ENCODE measurements around the gene TPM3. TPM values are rescaled to one million over a fixed set of nuclear protein-coding genes. Genes with fewer than 3 reads are reported as not detected.

Gene TPM3
- total and polyA plus RNA-seq, 9 of the 15 experiments (the other 6 are each of a cell fraction or from before 2014, with no cell fraction given): 202 to 604 (median 421) TPM

DNA sequence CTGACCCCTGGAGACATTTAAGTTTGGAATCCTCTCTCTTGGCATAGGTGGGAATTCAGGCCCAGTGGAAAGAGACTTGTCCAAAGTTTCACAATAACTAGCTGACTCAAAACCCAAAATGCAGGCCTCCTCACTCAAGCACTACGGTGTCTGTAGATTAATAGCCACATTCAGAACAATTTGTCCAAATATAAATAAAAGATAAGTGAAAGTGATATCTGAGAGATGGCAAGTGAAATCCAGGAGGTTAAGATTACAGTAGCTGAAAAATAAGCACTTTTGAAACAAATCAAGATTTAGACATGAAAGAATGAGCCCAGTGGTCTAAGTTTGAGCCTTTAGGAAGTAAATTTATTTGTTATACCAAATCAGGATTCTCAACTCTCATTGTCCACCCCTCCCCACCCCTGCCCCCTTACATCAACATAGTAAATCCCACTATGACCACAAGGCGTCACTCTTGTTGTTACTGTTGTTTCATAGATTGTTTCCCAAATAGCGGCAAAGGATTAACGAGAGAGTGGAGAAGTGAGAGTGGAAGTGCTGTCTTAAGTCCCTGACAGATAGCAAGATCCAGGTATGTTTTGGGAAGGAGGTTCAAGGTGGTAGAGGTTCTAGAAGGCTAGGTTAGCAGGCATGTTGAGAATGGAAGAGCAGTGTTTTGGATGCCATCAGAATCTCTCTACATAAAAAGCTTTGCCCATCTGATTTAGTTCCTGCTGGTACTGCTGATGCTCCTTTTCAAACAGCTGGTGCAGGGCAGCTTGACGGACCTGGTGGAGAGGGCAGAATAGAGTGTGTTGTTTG is 7.1 kb upstream of the TPM3 start (continued):
- no peak for TF ChIP-seq EP300 (IDR thresholded peaks at IDR 0.05; ENCODE audit: low read length)
- TF ChIP-seq, protein P1, sequence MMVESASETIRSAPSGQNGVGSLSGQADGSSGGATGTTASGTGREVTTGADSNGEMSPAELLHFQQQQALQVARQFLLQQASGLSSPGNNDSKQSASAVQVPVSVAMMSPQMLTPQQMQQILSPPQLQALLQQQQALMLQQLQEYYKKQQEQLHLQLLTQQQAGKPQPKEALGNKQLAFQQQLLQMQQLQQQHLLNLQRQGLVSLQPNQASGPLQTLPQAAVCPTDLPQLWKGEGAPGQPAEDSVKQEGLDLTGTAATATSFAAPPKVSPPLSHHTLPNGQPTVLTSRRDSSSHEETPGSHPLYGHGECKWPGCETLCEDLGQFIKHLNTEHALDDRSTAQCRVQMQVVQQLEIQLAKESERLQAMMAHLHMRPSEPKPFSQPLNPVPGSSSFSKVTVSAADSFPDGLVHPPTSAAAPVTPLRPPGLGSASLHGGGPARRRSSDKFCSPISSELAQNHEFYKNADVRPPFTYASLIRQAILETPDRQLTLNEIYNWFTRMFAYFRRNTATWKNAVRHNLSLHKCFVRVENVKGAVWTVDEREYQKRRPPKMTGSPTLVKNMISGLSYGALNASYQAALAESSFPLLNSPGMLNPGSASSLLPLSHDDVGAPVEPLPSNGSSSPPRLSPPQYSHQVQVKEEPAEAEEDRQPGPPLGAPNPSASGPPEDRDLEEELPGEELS (CRISPR knock-in tag; IDR thresholded peaks at IDR 0.05; ENCODE audit: borderline replicate concordance): no peak

DNA sequence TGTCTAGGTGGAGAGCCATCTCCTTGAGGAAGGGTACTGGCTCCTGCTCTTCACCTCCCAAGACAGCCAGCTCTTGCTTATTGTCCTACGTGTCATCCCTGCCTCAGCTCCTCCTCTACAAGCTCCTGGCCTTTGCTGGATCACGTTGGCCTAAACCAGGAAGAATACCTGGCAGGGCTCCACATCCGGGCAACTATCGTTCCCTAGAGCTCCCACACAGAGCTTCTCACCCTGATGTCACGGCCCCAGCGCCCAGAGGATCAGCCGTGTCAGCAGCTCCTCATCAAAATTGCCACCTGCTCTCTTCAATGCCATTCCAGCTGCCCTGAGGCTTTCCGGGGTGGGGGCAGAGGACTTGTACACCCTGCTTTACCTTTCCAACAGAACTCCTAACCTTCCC is 1.9 kb upstream of the TPM3 start:
- H3K4me3 ChIP-seq: no peak overlapping the region
- no peaks in the 10 kb centered on the region for H3K36me3 ChIP-seq (ENCODE audit: control insufficient read depth, insufficient read depth, low read length)
- ATAC-seq (peak; percentile 28), FAIRE-seq (peak; percentile 32), DNase-seq (ENCODE audit: extremely low read depth in 1 of 4, low spot score in 3 of 4) (no peak)
- H2AFZ ChIP-seq (ENCODE audit: low read depth, low read length): peak overlapping the region; percentile 73
- peak overlapping the region in 1 of 2 experiments; percentile 59; a peak in 1 of 4 replicates for H3K9ac ChIP-seq (ENCODE audit: insufficient read depth in 1 of 2, low read depth in 2 of 2, low read length in 2 of 2)
- BruUV-seq (replicated peaks): no TSS peak
- no peaks in the 10 kb centered on the region for H3K9me1 ChIP-seq (ENCODE audit: control insufficient read depth, insufficient read depth, low read length)
- WGBS (ENCODE audit: insufficient coverage, low coverage, missing lambda C conversion rate): 12% methylated on average over 8 of the region's 8 CpGs
- H3K27me3 ChIP-seq (ENCODE audit: control insufficient read depth in 2 of 2, insufficient read depth in 2 of 2, low read length in 2 of 2): no peaks in the 10 kb centered on the region
- peaks cover 8 to 21% of the 10 kb centered on the region in 2 experiments; a peak in 4 of 5 replicates for H3K4me1 ChIP-seq (replicated peaks in 1 of 2; ENCODE audit: control insufficient read depth in 2 of 2, insufficient read depth in 2 of 2, low read length in 2 of 2)
- in situ Hi-C loops (cut with MboI) (loop anchor here (5.0 kb wide), 2 partner anchors 53 to 143 kb away; no protein-coding TSS in a partner anchor), intact Hi-C loops (cut with micrococcal nuclease) (loop anchor here (10.0 kb wide), 1 partner anchor 271 kb away; no protein-coding TSS in a partner anchor)
- no peaks in the 10 kb centered on the region for H3K79me2 ChIP-seq (ENCODE audit: control insufficient read depth, insufficient read depth, low read length)
- H3K4me2 ChIP-seq (ENCODE audit: insufficient read depth, low read length): no peak overlapping the region
- POLR2A ChIA-PET: interaction anchor here (0.6 to 2.9 kb wide), 5 partner anchors 10 to 829 kb away, joined by 3 to 12 read pairs (median 4); partner anchors contain the start of gene UBAP2L
- no peaks in the 10 kb centered on the region for H3K9me3 ChIP-seq (replicated peaks; ENCODE audit: control insufficient read depth, insufficient read depth, low read depth, low read length)
- H4K20me1 ChIP-seq (replicated peaks; ENCODE audit: control insufficient read depth, insufficient read depth, low read length): no peaks in the 10 kb centered on the region
- CTCF ChIA-PET (ENCODE audit: low intra/inter-chr PET ratio): no interaction called here
- H3K27ac ChIP-seq (ENCODE audit: extremely low read depth, low read depth, low read length): no peak overlapping the region
- TF ChIP-seq, protein P2, sequence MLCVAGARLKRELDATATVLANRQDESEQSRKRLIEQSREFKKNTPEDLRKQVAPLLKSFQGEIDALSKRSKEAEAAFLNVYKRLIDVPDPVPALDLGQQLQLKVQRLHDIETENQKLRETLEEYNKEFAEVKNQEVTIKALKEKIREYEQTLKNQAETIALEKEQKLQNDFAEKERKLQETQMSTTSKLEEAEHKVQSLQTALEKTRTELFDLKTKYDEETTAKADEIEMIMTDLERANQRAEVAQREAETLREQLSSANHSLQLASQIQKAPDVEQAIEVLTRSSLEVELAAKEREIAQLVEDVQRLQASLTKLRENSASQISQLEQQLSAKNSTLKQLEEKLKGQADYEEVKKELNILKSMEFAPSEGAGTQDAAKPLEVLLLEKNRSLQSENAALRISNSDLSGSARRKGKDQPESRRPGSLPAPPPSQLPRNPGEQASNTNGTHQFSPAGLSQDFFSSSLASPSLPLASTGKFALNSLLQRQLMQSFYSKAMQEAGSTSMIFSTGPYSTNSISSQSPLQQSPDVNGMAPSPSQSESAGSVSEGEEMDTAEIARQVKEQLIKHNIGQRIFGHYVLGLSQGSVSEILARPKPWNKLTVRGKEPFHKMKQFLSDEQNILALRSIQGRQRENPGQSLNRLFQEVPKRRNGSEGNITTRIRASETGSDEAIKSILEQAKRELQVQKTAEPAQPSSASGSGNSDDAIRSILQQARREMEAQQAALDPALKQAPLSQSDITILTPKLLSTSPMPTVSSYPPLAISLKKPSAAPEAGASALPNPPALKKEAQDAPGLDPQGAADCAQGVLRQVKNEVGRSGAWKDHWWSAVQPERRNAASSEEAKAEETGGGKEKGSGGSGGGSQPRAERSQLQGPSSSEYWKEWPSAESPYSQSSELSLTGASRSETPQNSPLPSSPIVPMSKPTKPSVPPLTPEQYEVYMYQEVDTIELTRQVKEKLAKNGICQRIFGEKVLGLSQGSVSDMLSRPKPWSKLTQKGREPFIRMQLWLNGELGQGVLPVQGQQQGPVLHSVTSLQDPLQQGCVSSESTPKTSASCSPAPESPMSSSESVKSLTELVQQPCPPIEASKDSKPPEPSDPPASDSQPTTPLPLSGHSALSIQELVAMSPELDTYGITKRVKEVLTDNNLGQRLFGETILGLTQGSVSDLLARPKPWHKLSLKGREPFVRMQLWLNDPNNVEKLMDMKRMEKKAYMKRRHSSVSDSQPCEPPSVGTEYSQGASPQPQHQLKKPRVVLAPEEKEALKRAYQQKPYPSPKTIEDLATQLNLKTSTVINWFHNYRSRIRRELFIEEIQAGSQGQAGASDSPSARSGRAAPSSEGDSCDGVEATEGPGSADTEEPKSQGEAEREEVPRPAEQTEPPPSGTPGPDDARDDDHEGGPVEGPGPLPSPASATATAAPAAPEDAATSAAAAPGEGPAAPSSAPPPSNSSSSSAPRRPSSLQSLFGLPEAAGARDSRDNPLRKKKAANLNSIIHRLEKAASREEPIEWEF (CRISPR knock-in tag; IDR thresholded peaks at IDR 0.05): no peak
- TF ChIP-seq NR1H2 (CRISPR knock-in tag; IDR thresholded peaks at IDR 0.05) (no peak), FOXK1 (CRISPR knock-in tag; IDR thresholded peaks at IDR 0.05; ENCODE audit: borderline replicate concordance) (no peak), FUS (optimal IDR thresholded peaks at IDR 0.05; ENCODE audit: low read depth, low read length) (no peak), MXI1 (IDR thresholded peaks at IDR 0.05; ENCODE audit: low read depth, low read length) (no peak), ZC3H8 (IDR thresholded peaks at IDR 0.05) (no peak), TEAD2 (tag; IDR thresholded peaks at IDR 0.05) (no peak), SMC3 (conservative IDR thresholded peaks at IDR 0.05; ENCODE audit: insufficient read depth, low read depth, low read length) (no peak), SIX5 (IDR thresholded peaks at IDR 0.05; ENCODE audit: borderline replicate concordance in 1 of 2, insufficient read depth in 1 of 2, low read depth in 1 of 2, low read length in 2 of 2) (no peak)
- TF ChIP-seq, protein P3, sequence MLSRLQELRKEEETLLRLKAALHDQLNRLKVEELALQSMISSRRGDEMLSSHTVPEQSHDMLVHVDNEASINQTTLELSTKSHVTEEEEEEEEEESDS (CRISPR knock-in tag; IDR thresholded peaks at IDR 0.05): no peak

Measured in K562 (cell line).